Gastrocnemius medialis (tissue), 4 donors: ENCODE results near the gene DZIP1L. TPM values are rescaled to one million over a fixed set of nuclear protein-coding genes. Genes with fewer than 3 reads are reported as not detected.

ENCODE experiments used
- ATAC-seq, 2 donors: fragments of 150-250 bp; one replicate each; pipeline ENCODE4 v1.9.1; 2016
- DNase-seq, 2 donors: peaks; one replicate each; pipeline ENCODE4 v3.0.0-alpha.2; 2019
- H3K27ac ChIP-seq, 4 donors: fragments of 200-600 bp; sonication (generic); 1 replicate in 1 of 4; 2 replicates in 3 of 4; pipeline ENCODE4 v1.5.1; 2016 to 2018; ENCODE audit warnings: mild to moderate bottlenecking in 2 of 4, moderate library complexity in 1 of 4
- H3K27me3 ChIP-seq, 3 donors: fragments of 200-600 bp; sonication (generic) in 2 of 3; 1 replicate in 1 of 3; 2 replicates in 2 of 3; pipeline versions ENCODE4 v1.5.1 to v1.6.0; 2016 to 2019; ENCODE audit warnings: mild to moderate bottlenecking in 1 of 3, moderate library complexity in 1 of 3
- H3K36me3 ChIP-seq, 2 donors: fragments of 200-600 bp; sonication (generic) in 1 of 2; one replicate each; pipeline ENCODE4 v1.5.1; 2017 to 2018
- H3K4me1 ChIP-seq, 2 donors: fragments of 200-600 bp; sonication (generic) in 1 of 2; one replicate each; pipeline ENCODE4 v1.5.1; 2016 to 2017; ENCODE audit warnings: mild to moderate bottlenecking in 2 of 2
- H3K4me3 ChIP-seq, 4 donors: fragments of 200-600 bp; sonication (generic) in 3 of 4; 1 replicate in 1 of 4; 2 replicates in 3 of 4; pipeline ENCODE4 v1.5.1; 2016 to 2019; ENCODE audit warnings: mild to moderate bottlenecking in 2 of 4
- H3K9me3 ChIP-seq, 3 donors: fragments of 200-600 bp; sonication (generic) in 2 of 3; 1 replicate in 1 of 3; 2 replicates in 2 of 3; pipeline ENCODE4 v1.5.1; 2016 to 2019
- POLR2A ChIP-seq, 2 donors: fragments of 450-650 bp; IDR thresholded peaks; one replicate each; pipeline ENCODE4 v1.6.1; 2017; ENCODE audit warnings: antibody characterized with exemption in 2 of 2, mild to moderate bottlenecking in 2 of 2, moderate library complexity in 2 of 2
- in situ Hi-C, 4 donors: fragments of 200-750 bp; cut with MboI; loops; one replicate each; pipeline versions ENCODE4 v1.15.0 to v1.8.0; 2017; ENCODE audit warnings: low sequenced_read_pairs in 4 of 4
- intact Hi-C: fragments of 100-400 bp; cut with DNase I; formaldehyde crosslinking; loops from one replicate; pipeline ENCODE4 v1.15.1; 2023; ENCODE audit warnings: low total_unique reads
- total RNA-seq, 4 donors: library from RNA; depleted of rRNA; stranded (reverse); fragments of >200 nt; gene quantifications; one replicate each; pipeline versions ENCODE4 v1.1.0 to v1.2.3, GENCODE V29; 2016
- TF ChIP-seq, protein P1 (sequence below), 5 experiments: fragments of 450-650 bp in 3 of 5; fragments of 200-600 bp in 2 of 5; sonication (generic) in 2 of 5; IDR thresholded peaks in 4 of 5; conservative IDR thresholded peaks in 1 of 5; 1 replicate in 4 of 5; 2 replicates in 1 of 5; pipeline ENCODE4 v1.5.1; 2016 to 2019; ENCODE audit warnings: antibody characterized with exemption in 5 of 5, mild to moderate bottlenecking in 3 of 5, moderate library complexity in 3 of 5

The DZIP1L gene
- total RNA-seq, 4 donors from 2014 or later, result 1.1 to 3.3 (median 1.5) TPM

DNA sequence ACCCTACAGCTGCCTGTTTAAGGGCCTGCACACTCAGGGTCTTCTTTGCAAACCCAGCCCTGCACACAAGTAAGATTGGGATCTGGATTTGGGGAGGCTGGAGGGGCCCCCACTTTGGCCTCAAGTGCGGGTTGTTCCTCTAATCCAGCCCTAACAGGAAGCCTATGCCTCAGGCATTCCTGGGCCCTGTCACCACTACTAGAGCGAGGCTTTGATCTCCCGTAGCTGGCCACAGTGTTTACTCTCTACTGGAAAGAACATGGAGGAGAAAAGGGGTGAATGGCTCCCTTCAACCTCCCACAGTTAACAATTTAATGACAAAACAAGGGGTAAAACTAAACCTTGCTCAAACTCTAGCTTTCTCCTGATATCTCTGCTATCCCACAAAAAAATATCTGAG lies 48.4 kb downstream of the DZIP1L start:
- Histone ChIP-seq H3K4me1 (no peaks in the 10 kb centered on the region), H3K4me3 (no peak overlapping the region), H3K27me3 (no peaks in the 10 kb centered on the region), H3K27ac (no peak overlapping the region), H3K36me3 (no peaks in the 10 kb centered on the region), H3K9me3 (no peaks in the 10 kb centered on the region)
- in situ Hi-C loops (loop anchor here in 3 of 4 donors (5.0 to 10.0 kb wide), 2 partner anchors 48 to 50 kb away; partner anchors contain the start of gene DZIP1L (in 3 of the 3)), intact Hi-C loops (no loop called here)
- DNase-seq (no peak), ATAC-seq (no peak)
- no peak for TF ChIP-seq POLR2A (IDR thresholded peaks at IDR 0.05)
- TF ChIP-seq, protein P1, sequence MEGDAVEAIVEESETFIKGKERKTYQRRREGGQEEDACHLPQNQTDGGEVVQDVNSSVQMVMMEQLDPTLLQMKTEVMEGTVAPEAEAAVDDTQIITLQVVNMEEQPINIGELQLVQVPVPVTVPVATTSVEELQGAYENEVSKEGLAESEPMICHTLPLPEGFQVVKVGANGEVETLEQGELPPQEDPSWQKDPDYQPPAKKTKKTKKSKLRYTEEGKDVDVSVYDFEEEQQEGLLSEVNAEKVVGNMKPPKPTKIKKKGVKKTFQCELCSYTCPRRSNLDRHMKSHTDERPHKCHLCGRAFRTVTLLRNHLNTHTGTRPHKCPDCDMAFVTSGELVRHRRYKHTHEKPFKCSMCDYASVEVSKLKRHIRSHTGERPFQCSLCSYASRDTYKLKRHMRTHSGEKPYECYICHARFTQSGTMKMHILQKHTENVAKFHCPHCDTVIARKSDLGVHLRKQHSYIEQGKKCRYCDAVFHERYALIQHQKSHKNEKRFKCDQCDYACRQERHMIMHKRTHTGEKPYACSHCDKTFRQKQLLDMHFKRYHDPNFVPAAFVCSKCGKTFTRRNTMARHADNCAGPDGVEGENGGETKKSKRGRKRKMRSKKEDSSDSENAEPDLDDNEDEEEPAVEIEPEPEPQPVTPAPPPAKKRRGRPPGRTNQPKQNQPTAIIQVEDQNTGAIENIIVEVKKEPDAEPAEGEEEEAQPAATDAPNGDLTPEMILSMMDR (IDR thresholded peaks at IDR 0.05 in 4 of 5, conservative IDR thresholded peaks at IDR 0.05 in 1 of 5), result no peak

- TF ChIP-seq POLR2A (IDR thresholded peaks at IDR 0.05), result no peak
- TF ChIP-seq, protein P1 (IDR thresholded peaks at IDR 0.05 in 4 of 5, conservative IDR thresholded peaks at IDR 0.05 in 1 of 5), result no peak
- H3K27me3 ChIP-seq, result no peaks in the 10 kb centered on the region
- no peaks in the 10 kb centered on the region for H3K4me1 ChIP-seq
- DNase-seq (no peak), ATAC-seq (no peak)
- H3K9me3 ChIP-seq, result no peaks in the 10 kb centered on the region
- intact Hi-C loops (no loop called here), in situ Hi-C loops (loop anchor here in 3 of 4 donors (5.0 to 10.0 kb wide), 2 partner anchors 48 to 51 kb away; partner anchors contain the start of gene DZIP1L (in 3 of the 3))
- H3K4me3 ChIP-seq, result no peak overlapping the region
- H3K27ac ChIP-seq, result no peak overlapping the region
- H3K36me3 ChIP-seq, result no peaks in the 10 kb centered on the region
These were observed 49.0 kb downstream of the DZIP1L start for GRCh38 chr3:138066383-138066782.

- DNase-seq (no peak), ATAC-seq (no peak)
- TF ChIP-seq POLR2A (IDR thresholded peaks at IDR 0.05), result no peak
- TF ChIP-seq, protein P1 (IDR thresholded peaks at IDR 0.05 in 4 of 5, conservative IDR thresholded peaks at IDR 0.05 in 1 of 5), result no peak
- no peaks in the 10 kb centered on the region for H3K36me3 ChIP-seq
- H3K4me1 ChIP-seq, result no peaks in the 10 kb centered on the region
- in situ Hi-C loops (loop anchor here in 3 of 4 donors (5.0 to 10.0 kb wide), 2 partner anchors 49 to 51 kb away; partner anchors contain the start of gene DZIP1L (in 3 of the 3)), intact Hi-C loops (no loop called here)
- no peaks in the 10 kb centered on the region for H3K9me3 ChIP-seq
- H3K4me3 ChIP-seq, result no peak overlapping the region
- H3K27me3 ChIP-seq, result no peaks in the 10 kb centered on the region
- H3K27ac ChIP-seq, result no peak overlapping the region
These were observed 49.5 kb downstream of the DZIP1L start for GRCh38 chr3:138065949-138066348.

DNA sequence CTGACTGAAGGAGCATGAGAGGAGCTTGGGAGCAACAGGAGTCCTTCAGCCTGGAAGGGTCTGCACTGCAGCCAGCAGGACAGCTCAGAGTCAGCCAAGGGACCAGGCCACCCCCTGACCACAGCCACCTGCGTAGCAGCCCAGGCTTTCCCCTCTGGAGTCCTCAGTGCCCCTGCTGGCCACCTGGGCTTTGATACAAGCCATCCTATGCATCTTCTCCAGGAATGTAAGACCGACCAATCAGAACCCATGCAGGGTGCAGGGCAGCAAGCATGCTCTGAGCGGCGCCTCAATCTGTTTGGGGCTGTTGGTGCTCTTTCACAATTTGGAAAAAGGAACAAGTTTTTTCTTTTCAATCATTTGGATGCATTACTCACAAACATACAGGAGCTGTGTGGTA lies 52.0 kb downstream of the DZIP1L start:
- no peaks in the 10 kb centered on the region for H3K9me3 ChIP-seq
- no peaks in the 10 kb centered on the region for H3K4me1 ChIP-seq
- no peak overlapping the region for H3K4me3 ChIP-seq
- no peaks in the 10 kb centered on the region for H3K27me3 ChIP-seq
- in situ Hi-C loops, result loop anchor here in 1 of 4 donors (10.0 kb wide), 1 partner anchor 51 kb away; the partner anchor contains the start of gene DZIP1L
- H3K27ac ChIP-seq, result no peak overlapping the region
- H3K36me3 ChIP-seq, result no peaks in the 10 kb centered on the region
- intact Hi-C loops, result no loop called here
- no peak for TF ChIP-seq POLR2A (IDR thresholded peaks at IDR 0.05)
- TF ChIP-seq, protein P1 (IDR thresholded peaks at IDR 0.05 in 4 of 5, conservative IDR thresholded peaks at IDR 0.05 in 1 of 5), result no peak
- DNase-seq, result no peak
- ATAC-seq, result no peak

DNA sequence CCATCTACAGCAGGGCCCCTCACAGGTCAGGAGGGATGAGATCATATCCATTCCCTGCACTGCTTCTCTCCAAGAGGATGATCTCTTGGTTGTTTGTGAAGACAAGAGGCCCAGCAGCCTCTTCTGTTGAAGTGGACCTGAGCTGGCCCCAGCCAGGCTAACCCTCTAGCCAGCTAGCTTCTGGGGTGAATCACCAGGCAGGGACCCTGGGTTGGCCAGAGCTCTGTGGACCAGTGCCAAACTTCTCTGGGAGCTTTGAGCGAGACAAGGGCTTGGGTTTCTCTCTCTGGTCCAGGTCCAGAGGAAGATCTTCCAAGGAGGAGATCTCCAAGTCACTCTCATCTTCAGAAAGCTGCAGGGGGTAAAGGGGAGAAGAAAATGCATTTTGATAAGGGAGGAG lies 52.8 kb downstream of the DZIP1L start:
- no peak for TF ChIP-seq POLR2A (IDR thresholded peaks at IDR 0.05)
- TF ChIP-seq, protein P1 (IDR thresholded peaks at IDR 0.05 in 4 of 5, conservative IDR thresholded peaks at IDR 0.05 in 1 of 5), result no peak
- Histone ChIP-seq H3K4me1 (no peaks in the 10 kb centered on the region), H3K4me3 (no peak overlapping the region), H3K9me3 (no peaks in the 10 kb centered on the region), H3K36me3 (no peaks in the 10 kb centered on the region), H3K27ac (no peak overlapping the region), H3K27me3 (no peaks in the 10 kb centered on the region)
- in situ Hi-C loops, result loop anchor here in 1 of 4 donors (10.0 kb wide), 1 partner anchor 52 kb away; the partner anchor contains the start of gene DZIP1L
- DNase-seq (no peak), ATAC-seq (no peak)
- intact Hi-C loops, result no loop called here
